ENCODE results near the gene ATAT1.
A peak's percentile ranks its signal among the peaks of the same experiment; 100 is the strongest.

Gene ATAT1

DNA sequence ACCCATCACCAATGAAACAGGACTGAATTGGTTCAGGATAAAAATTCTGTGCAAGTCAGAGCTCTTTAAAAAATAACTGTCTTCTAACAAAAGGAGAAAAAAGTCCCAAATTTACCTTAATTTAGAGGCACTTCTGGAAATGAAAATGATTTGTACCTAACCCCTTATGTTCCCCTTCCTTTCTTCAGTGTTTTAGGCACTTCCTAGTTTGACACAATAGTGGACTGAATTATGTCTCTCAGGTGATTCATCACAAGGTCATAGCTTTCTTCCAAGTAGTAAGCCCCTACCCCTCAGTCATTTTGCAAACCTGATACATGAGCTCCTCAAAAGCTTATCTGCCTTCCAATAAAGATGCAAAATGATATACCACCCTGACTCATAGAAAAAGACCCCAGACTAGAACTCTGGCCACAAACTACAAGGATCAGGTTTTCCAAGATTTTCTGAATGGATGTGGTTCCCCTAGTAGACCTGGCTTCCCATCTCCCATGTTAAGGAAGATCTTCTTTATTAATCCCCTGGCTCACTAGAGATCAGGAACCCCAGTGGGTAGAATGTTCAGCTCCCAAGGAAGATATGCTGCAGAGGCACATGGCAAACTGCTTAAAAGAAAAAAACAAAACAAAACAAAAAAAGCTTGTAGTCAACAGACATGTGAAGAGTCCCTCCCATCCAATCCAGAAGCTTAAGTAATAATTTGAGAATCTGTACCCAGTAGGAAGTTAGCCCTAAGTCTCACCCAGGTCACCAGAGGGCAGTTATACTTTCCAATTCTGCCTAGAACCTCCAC is 13.2 kb upstream of the ATAT1 start:
- DNase-seq (ENCODE audit: low read depth in 3 of 3, low spot score in 1 of 3) = no peak

DNA sequence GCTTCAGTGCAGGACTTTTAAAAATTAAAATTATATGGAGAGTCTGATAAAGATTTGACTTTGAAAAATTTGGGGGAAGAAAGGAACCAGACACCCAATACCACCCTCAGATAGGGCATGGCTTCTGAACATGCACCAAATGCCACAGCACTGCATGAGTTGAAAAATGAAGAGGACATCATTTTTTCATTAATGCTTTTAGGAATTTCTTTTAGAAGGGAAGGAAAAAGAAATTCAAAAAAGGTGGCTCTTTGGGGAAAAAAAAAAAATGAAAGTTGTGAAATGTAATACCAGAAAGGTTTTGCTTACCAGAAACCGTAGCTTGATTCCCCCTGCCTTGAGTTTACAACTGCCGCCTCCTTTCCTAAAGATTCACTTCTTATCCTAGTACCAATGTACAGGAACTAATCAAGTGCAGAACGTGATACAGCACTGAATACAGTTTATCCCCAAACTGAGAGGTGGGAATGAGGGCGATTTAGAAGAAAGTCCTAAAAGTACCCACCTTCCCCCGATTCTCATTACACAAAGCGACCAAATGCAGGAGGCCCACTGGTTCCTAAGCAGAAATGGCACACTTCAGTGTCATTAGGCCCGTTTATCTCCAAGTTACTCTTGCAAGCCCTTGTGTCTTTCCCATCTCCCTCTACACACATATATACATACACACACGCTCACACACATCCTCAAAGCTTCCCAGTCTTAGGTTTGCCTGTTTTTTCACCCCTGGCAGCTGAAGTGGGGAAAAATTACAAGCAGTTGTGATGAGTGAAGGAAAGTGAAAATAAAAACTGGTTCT is 12.4 kb upstream of the ATAT1 start:
- no peak for DNase-seq (ENCODE audit: low read depth in 3 of 3, low spot score in 1 of 3)

DNA sequence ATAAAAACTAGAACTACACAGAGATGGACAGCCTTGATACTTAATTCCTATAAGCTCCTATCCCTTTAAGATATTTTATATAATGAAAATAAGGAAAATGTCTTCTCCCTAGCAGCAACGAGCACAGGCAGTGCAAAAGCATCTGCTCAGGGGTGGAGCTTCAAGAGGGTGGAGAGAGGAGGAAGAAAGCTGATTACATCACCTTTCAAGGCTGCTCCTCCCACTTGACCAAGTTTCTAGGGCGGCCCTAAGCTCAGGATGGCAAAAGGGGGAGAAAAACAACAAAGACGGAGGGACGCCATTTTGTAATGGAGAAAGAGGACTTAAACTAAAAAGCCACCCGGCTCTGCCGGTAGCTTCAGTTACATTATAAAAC is 11.8 kb upstream of the ATAT1 start:
- peak; percentile 47 to 79 (median 70) for DNase-seq (ENCODE audit: low read depth in 3 of 3, low spot score in 1 of 3)

GRCh38 chr6:30615219-30615957 is 11.3 kb upstream of the ATAT1 start:
- DNase-seq (ENCODE audit: low read depth in 3 of 3, low spot score in 1 of 3) = peak in 1 of 3 donors; percentile 22

- DNase-seq (ENCODE audit: low read depth in 3 of 3, low spot score in 1 of 3) = no peak
Measured at GRCh38 chr6:30615958-30616810, 10.5 kb upstream of the ATAT1 start.

- peak; percentile 93 to 98 (median 97) for DNase-seq (ENCODE audit: low read depth in 3 of 3, low spot score in 1 of 3)
Measured at GRCh38 chr6:30616811-30617564, 9.7 kb upstream of the ATAT1 start, which contains the start of gene PPP1R10. Gene PPP1R10, minus strand, starts transcription at chr6:30617243. Its CDS starts 7,299 bp downstream, at chr6:30609944.

DNA sequence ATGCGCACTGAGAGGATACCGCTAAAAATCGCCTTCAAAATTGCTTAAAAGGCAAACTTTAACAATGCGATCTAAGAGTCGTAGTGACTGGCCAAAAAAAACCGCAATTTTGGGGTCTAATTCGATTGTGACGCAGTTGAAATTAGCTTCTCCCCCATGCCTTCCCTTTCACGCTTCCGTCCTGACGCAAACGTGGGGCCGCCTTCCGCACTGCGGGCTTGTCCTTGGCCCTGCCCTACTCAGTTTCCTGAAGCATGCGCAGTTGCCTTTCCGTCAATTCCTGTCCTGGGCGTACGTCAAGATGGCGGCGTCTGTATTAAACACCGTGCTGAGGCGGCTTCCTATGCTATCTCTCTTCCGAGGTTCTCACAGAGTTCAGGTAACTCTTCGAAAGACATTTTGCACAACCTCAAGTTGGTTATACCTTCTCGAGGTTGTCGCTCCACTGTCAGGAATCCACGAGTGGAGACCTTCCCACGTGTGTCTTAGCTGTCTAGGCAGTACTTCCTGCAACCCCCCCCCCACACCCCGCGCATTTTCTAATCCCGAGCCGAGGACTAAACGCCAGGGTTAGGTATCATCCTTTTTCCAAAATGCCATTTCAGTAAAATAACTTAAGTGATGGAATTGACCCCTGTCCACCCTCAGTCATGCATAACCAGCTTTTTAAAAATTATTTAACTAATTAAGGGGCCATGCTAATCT is 9.0 kb upstream of the ATAT1 start, which contains the start of gene MRPS18B:
Gene MRPS18B (plus strand): TSS at position 276 of the 705 bp plus-strand sequence. CDS start 26 bp downstream, at position 302.
- DNase-seq (ENCODE audit: low read depth in 3 of 3, low spot score in 1 of 3) = peak; percentile 83 to 98 (median 94)

- no peak for DNase-seq (ENCODE audit: low read depth in 3 of 3, low spot score in 1 of 3)
Measured at GRCh38 chr6:30618270-30618797, 8.3 kb upstream of the ATAT1 start.

DNA sequence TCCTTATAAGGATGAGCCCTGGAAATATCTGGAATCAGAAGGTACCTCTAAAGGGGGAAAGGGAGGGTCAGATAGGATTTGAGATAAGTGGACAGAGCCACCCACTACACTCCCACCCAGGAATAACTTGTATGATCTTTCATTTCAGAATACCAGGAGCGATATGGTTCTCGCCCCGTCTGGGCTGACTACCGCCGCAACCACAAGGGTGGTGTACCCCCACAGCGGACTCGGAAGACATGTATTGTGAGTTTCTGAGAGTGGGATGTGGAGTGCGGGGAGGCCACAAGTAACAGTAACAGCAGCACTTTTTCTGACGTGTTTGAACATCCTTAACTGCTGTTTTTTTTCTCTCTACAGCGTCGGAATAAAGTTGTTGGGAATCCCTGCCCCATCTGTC is 7.1 kb upstream of the ATAT1 start:
- DNase-seq (ENCODE audit: low read depth in 3 of 3, low spot score in 1 of 3) = no peak

DNA sequence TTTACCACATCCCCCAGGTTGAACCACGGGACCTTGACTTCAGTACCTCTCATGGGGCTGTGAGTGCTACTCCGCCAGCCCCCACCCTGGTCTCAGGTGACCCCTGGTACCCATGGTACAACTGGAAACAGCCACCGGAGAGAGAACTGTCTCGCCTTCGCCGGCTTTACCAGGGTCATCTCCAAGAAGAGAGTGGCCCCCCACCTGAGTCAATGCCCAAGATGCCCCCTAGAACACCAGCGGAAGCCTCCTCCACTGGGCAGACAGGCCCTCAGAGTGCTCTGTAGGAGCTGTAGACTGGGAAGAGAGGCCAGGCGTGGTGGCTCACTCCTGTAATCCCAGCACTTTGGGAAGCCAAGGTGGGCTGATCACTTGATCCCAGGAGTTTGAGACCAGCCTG is 1.2 kb upstream of the ATAT1 start:
- no peak for DNase-seq (ENCODE audit: low read depth in 3 of 3, low spot score in 1 of 3)

DNA sequence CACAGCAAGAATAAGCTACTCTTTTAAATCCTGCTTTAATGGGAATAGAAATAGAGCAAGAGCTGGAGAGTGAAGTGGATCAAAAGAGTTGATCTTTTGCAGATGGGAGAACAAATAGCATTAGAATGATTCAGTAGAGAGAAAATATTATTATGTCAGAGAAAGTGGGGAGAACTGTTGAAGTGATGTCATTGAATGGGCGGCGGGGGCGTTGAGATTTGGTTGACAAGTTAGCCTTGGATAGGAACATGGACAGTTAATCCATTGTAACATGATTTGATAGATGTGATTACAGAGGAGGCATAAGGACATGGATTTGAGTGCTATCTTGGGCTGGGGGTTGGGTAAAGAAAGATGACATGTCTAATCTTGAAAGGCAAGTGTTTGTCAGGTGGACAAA is 9.2 kb downstream of the ATAT1 start:
- DNase-seq (ENCODE audit: low read depth in 3 of 3, low spot score in 1 of 3) = no peak

DNA sequence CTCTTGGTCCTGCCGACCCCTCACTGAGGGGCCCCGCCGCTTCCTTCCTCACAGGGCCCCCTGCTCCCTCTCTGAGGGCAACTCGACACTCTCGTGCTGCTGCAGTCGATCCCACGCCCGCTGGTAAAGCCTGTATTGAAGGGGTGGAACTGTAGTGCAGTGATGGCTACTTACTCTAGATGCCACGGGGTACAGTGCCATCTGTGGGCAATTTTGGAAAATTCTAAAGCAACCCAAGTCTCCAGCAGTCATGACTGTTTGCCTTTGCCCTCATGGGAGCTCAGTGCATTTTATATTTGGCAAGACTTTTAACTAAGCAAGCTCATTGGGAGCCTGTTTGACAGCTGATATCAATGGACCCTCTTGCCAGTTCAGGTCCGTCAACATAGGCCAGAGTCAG is 13.8 kb downstream of the ATAT1 start:
- no peak for DNase-seq (ENCODE audit: low read depth in 3 of 3, low spot score in 1 of 3)

- DNase-seq (ENCODE audit: low read depth in 3 of 3, low spot score in 1 of 3) = no peak
Measured at GRCh38 chr6:30641048-30641447, 14.4 kb downstream of the ATAT1 start.

DNA sequence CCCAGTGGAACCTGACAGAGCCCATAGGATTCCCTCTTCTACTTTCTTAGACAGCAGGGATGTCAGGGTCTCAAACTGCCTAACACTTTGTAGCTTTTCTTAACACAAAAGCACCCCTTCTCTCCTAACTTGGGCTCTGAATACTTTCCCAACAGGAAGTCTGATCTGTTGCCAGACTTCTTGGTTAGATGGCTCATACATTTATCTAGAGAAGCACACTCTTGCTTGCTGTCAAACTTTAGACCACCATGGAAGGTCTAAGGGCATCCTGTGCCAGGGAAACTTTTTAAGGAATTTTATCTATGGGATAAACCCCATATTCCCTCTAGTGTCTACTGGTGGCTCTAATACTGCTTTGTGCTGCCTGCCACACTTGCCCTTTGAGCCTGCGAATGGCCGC is 17.0 kb downstream of the ATAT1 start:
- DNase-seq (ENCODE audit: low read depth in 3 of 3, low spot score in 1 of 3) = no peak

GRCh38 chr6:30644769-30645168 is 18.1 kb downstream of the ATAT1 start:
- no peak for DNase-seq (ENCODE audit: low read depth in 3 of 3, low spot score in 1 of 3)

DNA sequence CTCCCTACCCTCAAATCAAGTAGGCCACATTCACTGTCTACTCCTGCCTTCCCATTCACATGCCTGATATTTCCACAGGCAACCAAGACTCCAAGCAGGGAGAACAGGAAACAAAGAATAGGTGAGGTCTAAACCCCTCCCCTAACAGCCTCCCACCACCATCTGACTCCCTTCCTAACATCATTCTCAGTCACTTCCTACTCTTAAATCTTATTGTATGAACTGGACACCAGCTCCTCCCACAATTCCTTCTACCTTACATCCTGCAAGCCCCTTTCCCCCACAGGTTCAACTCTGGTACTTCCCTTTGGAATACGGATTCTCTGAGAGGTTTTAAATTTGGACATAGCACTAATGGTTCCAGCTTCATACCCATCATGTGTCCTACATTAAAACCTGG is 19.3 kb downstream of the ATAT1 start:
- no peak for DNase-seq (ENCODE audit: low read depth in 3 of 3, low spot score in 1 of 3)

- DNase-seq (ENCODE audit: low read depth in 3 of 3, low spot score in 1 of 3) = peak; percentile 87 to 88 (median 88)
Measured at GRCh38 chr6:30646450-30647241, 20.0 kb downstream of the ATAT1 start, which contains the start of gene C6orf136. Gene C6orf136, plus strand, starts transcription at chr6:30647133. Its CDS starts 99 bp downstream, at chr6:30647232.

Measured in stimulated activated CD4-positive, alpha-beta T cell treated with anti-CD3 and anti-CD28 coated beads, TNF-alpha, amount 100 ng/mL, for 1 hour (primary cell).